Psoas muscle (tissue), 8 donors: ENCODE results near the gene PSMB5. TPM values are rescaled to one million over a fixed set of nuclear protein-coding genes. Genes with fewer than 3 reads are reported as not detected.
"Not testable (repeated sequence)": the region's sequence is repeated elsewhere in the genome, so short reads cannot be mapped to it uniquely, and the experiment has no call there.

ENCODE experiments used
- ATAC-seq, 4 donors: fragments of 200-7000 bp; cut with Tn5 transposase; one replicate each; pipeline ENCODE4 v1.9.1; 2020; ENCODE audit warnings: moderate library complexity in 3 of 4, mild to moderate bottlenecking in 2 of 4
- DNase-seq, 2 donors: peaks; one replicate each; pipeline ENCODE4 v3.0.0-alpha.2; 2020
- H3K27ac ChIP-seq: fragments of 200-600 bp; one replicate; pipeline ENCODE4 v1.8.0; 2022
- H3K27me3 ChIP-seq, 3 donors: fragments of 200-600 bp in 1 of 3; one replicate each; pipeline versions ENCODE4 v1.6.1 to v1.8.0; 2013 to 2022; ENCODE audit warnings: low read length in 2 of 3, mild to moderate bottlenecking in 2 of 3, moderate library complexity in 1 of 3; ENCODE audit not compliant: insufficient read depth in 3 of 3
- H3K36me3 ChIP-seq, 2 donors: fragments of 200-600 bp in 1 of 2; one replicate each; pipeline versions ENCODE4 v1.6.1 to v1.8.0; 2013 to 2022; ENCODE audit warnings: low read depth in 1 of 2, mild to moderate bottlenecking in 1 of 2, moderate library complexity in 1 of 2; ENCODE audit not compliant: insufficient read depth in 1 of 2
- H3K4me1 ChIP-seq: fragments of 200-600 bp; one replicate; pipeline ENCODE4 v1.8.0; 2022
- H3K4me3 ChIP-seq: fragments of 200-600 bp; one replicate; pipeline ENCODE4 v1.8.0; 2022; ENCODE audit warnings: mild to moderate bottlenecking
- H3K9me3 ChIP-seq: fragments of 200-600 bp; one replicate; pipeline ENCODE4 v1.8.0; 2022
- CTCF ChIP-seq: fragments of 200-600 bp; IDR thresholded peaks from one replicate; pipeline ENCODE4 v1.8.0; 2022; ENCODE audit warnings: antibody characterized with exemption
- WGBS, 3 donors: extraction: QIAGEN DNeasy Blood & Tissue Kit; methylation state at CpG; one replicate each; pipeline versions ENCODE4 v1.1.6 to v1.1.7; 2013; 5-methylcytosine and 5-hydroxymethylcytosine counted together
- intact Hi-C, 2 donors: fragments of 100-400 bp; cut with DNase I; formaldehyde crosslinking; loops; one replicate each; pipeline versions ENCODE4 v1.11.0 to v1.14.2; 2022
- polyA plus RNA-seq, 3 donors: library from polyadenylated mRNA; stranded (reverse); fragments of 200-250 nt; gene quantifications; one replicate each; pipeline ENCODE4 v1.2.3, GENCODE V29; 2013
- total RNA-seq, 4 donors: library from RNA; stranded (reverse); fragmentation: NEBNext Ultra II Directional in 2 of 4; extraction: Animal tissue kit (Norgen Biotek cat#: 25700) in 2 of 4; gene quantifications; one replicate each; pipeline versions ENCODE4 v1.2.1 to v1.2.4, GENCODE V29; 2021 to 2023
- donor health status: healthy with polysubstance abuse.
- donor health status: DM: no; HTN: no; CAD: no; lungs with moderate emphysema.
- donor health status: Bipolar disorder and iron deficiency.
- donor health status: healthy.
- donor health status: DM: yes; HTN: yes; CAD: no.
- donor health status: DM: no; HTN: no; CAD: no.
- donor health status: DM: no; HTN: no; CAD: no.
- donor health status: DM: yes; HTN: yes; CAD: no.

PSMB5 gene
- total and polyA plus RNA-seq, 7 donors, result 156 to 619 (median 304) TPM

DNA sequence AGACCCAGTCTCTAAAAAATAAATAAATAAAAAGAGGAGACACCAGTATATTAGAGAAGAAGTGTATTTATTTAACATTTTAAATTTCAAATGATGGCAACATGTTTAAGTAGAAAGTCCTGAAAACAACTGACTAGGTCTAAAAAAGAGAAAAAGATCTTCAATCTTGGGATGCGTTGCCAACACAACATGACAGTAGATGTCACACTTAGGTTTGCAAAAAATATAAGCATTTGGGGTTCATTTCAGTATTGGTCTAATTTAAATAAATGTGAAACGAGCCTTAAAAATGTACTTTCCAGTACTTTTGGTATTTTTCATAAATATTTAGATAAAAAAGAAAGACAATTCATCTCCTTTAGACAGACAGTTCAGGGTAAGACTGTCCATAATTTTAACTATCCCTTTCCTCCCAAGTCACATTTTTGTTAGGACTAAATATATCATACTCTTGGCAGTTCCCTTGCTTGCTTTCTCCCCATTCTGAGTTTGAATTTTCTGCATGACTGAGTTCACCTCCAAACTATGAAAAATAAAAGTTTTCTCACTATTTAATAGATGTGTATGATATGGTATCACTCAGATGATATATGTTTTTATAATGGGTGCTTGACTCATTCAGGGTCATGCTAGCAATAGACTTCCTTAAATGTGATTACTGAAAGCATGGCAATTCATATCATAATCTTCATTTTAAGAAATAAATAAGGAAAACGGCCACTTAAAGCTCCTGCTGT lies 29.1 kb downstream of the PSMB5 start:
- ATAC-seq, result no peak

GRCh38 chr14:23004274-23004673 lies 30.4 kb downstream of the PSMB5 start:
- ATAC-seq, DNase-seq, intact Hi-C loops, H3K9me3 ChIP-seq, H3K36me3 ChIP-seq, H3K27ac ChIP-seq, H3K27me3 ChIP-seq, H3K4me3 ChIP-seq: not testable (repeated sequence)
- H3K4me1 ChIP-seq, result peaks cover 16% of the 10 kb centered on the region
- WGBS, 3 donors, result 97 to 99% (median 98%) methylated on average over 4 of the region's 4 CpGs

More for the DNA sequence above, 29.1 kb downstream of the PSMB5 start:
- Histone ChIP-seq H3K27me3 (no peaks in the 10 kb centered on the region), H3K27ac (peak overlapping the region; percentile 96), H3K4me1 (peaks cover 19% of the 10 kb centered on the region), H3K9me3 (no peaks in the 10 kb centered on the region), H3K4me3 (peak overlapping the region; percentile 86), H3K36me3 (no peaks in the 10 kb centered on the region)
- no peak for DNase-seq
- intact Hi-C loops, result no loop called here
- no peak for TF ChIP-seq CTCF
- WGBS, 3 donors, result 77 to 83% (median 82%) methylated on average over 3 of the region's 3 CpGs

GRCh38 chr14:23002592-23002991 lies 32.1 kb downstream of the PSMB5 start:
- WGBS, 3 donors, result 95 to 98% (median 95%) methylated on average over 3 of the region's 3 CpGs

GRCh38 chr14:23000860-23001259 lies 33.8 kb downstream of the PSMB5 start:
- H3K4me3 ChIP-seq, result no peak overlapping the region
- WGBS, 3 donors, result 96 to 98% (median 96%) methylated on average over 2 of the region's 2 CpGs
- ATAC-seq, result no peak
- no peaks in the 10 kb centered on the region for H3K36me3 ChIP-seq
- no peak for TF ChIP-seq CTCF
- no peaks in the 10 kb centered on the region for H3K9me3 ChIP-seq
- intact Hi-C loops, result no loop called here
- H3K27me3 ChIP-seq, result no peaks in the 10 kb centered on the region
- no peak for DNase-seq
- no peak overlapping the region for H3K27ac ChIP-seq
- peaks cover under 1% of the 10 kb centered on the region for H3K4me1 ChIP-seq

More at GRCh38 chr14:23002592-23002991, 32.1 kb downstream of the PSMB5 start:
- peaks cover 9% of the 10 kb centered on the region for H3K4me1 ChIP-seq
- H3K27me3 ChIP-seq, result no peaks in the 10 kb centered on the region
- TF ChIP-seq CTCF, result no peak
- H3K27ac ChIP-seq, result no peak overlapping the region
- ATAC-seq, result no peak
- no peaks in the 10 kb centered on the region for H3K9me3 ChIP-seq
- H3K4me3 ChIP-seq, result no peak overlapping the region
- intact Hi-C loops, result no loop called here
- DNase-seq, result no peak
- no peaks in the 10 kb centered on the region for H3K36me3 ChIP-seq

DNA sequence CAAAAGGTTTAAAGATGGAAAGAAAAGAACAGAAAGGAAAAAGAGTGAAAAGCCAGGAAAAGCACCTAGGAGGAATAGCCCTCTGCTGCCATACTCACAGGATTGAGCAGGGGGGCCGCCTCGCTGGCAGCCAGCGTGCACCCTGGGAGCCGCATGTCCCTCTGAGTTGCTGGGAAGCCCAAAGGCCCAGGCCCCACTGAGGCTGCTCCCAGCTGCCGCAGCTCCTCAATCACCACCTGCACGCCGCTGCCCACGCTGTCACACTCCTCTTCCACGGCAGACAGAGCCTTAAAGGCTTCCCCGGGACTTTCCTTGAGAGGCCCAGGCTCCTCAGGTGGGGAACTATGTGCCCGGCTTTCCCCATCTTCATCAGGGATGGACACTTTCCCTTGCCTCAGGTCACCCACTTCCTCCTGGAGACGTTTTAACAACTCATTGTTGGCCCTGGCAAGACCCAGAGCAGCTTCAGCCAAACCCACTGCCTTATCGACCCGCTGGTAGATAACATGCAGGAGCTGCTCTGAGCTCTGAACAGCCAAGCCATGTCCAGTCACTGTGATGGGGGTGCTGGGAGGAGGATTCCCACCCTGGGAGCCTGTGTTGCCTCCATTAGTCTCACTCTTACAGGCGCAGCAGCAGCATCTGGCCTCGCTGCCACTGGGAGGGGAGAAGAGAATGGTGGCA lies 36.2 kb downstream of the PSMB5 start:
- Histone ChIP-seq H3K4me1 (no peaks in the 10 kb centered on the region), H3K27ac (no peak overlapping the region), H3K4me3 (no peak overlapping the region), H3K36me3 (no peaks in the 10 kb centered on the region), H3K27me3 (no peaks in the 10 kb centered on the region), H3K9me3 (no peaks in the 10 kb centered on the region)
- peak in 1 of 4 donors; percentile 53 for ATAC-seq
- intact Hi-C loops, result loop anchor here in 1 of 2 donors (2.0 kb wide), 1 partner anchor 54 kb away; no protein-coding TSS in a partner anchor
- no peak for TF ChIP-seq CTCF
- 68 to 75% (median 73%) methylated on average over 16 of the region's 16 CpGs for WGBS, 3 donors
- no peak for DNase-seq
